Measurements from ENCODE around the gene UBTF.
A peak's percentile ranks its signal among the peaks of the same experiment; 100 is the strongest.
"Not testable (repeated sequence)": the region's sequence is repeated elsewhere in the genome, so short reads cannot be mapped to it uniquely, and the experiment has no call there.

Gene UBTF

GRCh38 chr17:44247440-44247841 lies 28.0 kb upstream of the UBTF start:
- no peak for DNase-seq

- DNase-seq: no peak
Measured at GRCh38 chr17:44241106-44241624, 21.7 kb upstream of the UBTF start.

GRCh38 chr17:44237886-44238285 lies 18.4 kb upstream of the UBTF start:
- DNase-seq: not testable (repeated sequence)

- DNase-seq: no peak
Measured at GRCh38 chr17:44236444-44236991, 17.0 kb upstream of the UBTF start.

- no peak for DNase-seq
Measured at GRCh38 chr17:44235583-44235936, 16.1 kb upstream of the UBTF start.

- DNase-seq: no peak
Measured at GRCh38 chr17:44233582-44233981, 14.1 kb upstream of the UBTF start.

GRCh38 chr17:44232061-44232460 lies 12.6 kb upstream of the UBTF start:
- DNase-seq: no peak

- no peak for DNase-seq
Measured at GRCh38 chr17:44230140-44230539, 10.7 kb upstream of the UBTF start.

- DNase-seq: no peak
Measured at GRCh38 chr17:44229090-44229489, 9.6 kb upstream of the UBTF start.

- DNase-seq: peak; percentile 95
Measured at GRCh38 chr17:44223541-44224071, 4.1 kb upstream of the UBTF start.

GRCh38 chr17:44222112-44222869 lies 2.8 kb upstream of the UBTF start:
- DNase-seq: no peak

GRCh38 chr17:44221862-44222111 lies 2.3 kb upstream of the UBTF start:
- no peak for DNase-seq

- DNase-seq: peak; percentile 81
Measured at GRCh38 chr17:44221084-44221861, 1.8 kb upstream of the UBTF start.

- DNase-seq: no peak
Measured at GRCh38 chr17:44220213-44221083, 973 bp upstream of the UBTF start.

GRCh38 chr17:44219108-44219615 lies 313 bp downstream of the UBTF start:
- no peak for DNase-seq

- peak; percentile 79 for DNase-seq
Measured at GRCh38 chr17:44218344-44219107, 949 bp downstream of the UBTF start.

GRCh38 chr17:44217738-44218343 lies 1.6 kb downstream of the UBTF start:
- DNase-seq: no peak

GRCh38 chr17:44216694-44217093 lies 2.8 kb downstream of the UBTF start:
- DNase-seq: no peak

- no peak for DNase-seq
Measured at GRCh38 chr17:44216173-44216572, 3.3 kb downstream of the UBTF start.

- no peak for DNase-seq
Measured at GRCh38 chr17:44214896-44215295, 4.6 kb downstream of the UBTF start.

GRCh38 chr17:44214230-44214494 lies 5.3 kb downstream of the UBTF start:
- no peak for DNase-seq

Data from NCI-H446 treated with DMSO at 0.1 percent for 48 hours (cell line).